Loucy (cell line): ENCODE results near the gene HEXIM1.
A peak's percentile ranks its signal among the peaks of the same experiment; 100 is the strongest.

Experiments
- H2AFZ ChIP-seq: fragments of 200-600 bp; sonication (generic); 2 replicates; pipeline ENCODE4 v1.6.0; 2016; ENCODE audit warnings: antibody characterized with exemption, mild to moderate bottlenecking, low read length, moderate library complexity
- H3F3A ChIP-seq: fragments of 200-600 bp; 2 replicates; pipeline ENCODE4 v1.6.0; 2016; ENCODE audit warnings: antibody characterized with exemption, low read depth, mild to moderate bottlenecking
- H3K27me3 ChIP-seq: fragments of 200-600 bp; sonication (generic); 2 replicates; pipeline ENCODE4 v1.6.1; 2014; ENCODE audit warnings: low read length, mild to moderate bottlenecking; ENCODE audit not compliant: insufficient read depth, poor library complexity, severe bottlenecking
- H3K36me3 ChIP-seq: fragments of 200-600 bp; sonication (generic); 2 replicates; pipeline ENCODE4 v1.6.1; 2016; ENCODE audit warnings: low read length; ENCODE audit not compliant: insufficient read depth
- H3K4me1 ChIP-seq: fragments of 200-600 bp; sonication (generic); 2 replicates; pipeline ENCODE4 v1.5.1; 2014; ENCODE audit warnings: low read length, mild to moderate bottlenecking; ENCODE audit not compliant: insufficient read depth, poor library complexity, severe bottlenecking
- H3K4me2 ChIP-seq: fragments of 200-600 bp; sonication (generic); 2 replicates; pipeline ENCODE4 v1.6.0; 2014; ENCODE audit warnings: antibody characterized with exemption, low read length, low read depth, mild to moderate bottlenecking; ENCODE audit not compliant: poor library complexity, severe bottlenecking
- H3K4me3 ChIP-seq: fragments of 200-600 bp; sonication (generic); 2 replicates; pipeline ENCODE4 v1.5.1; 2014; ENCODE audit warnings: low read length, mild to moderate bottlenecking, mixed read lengths; ENCODE audit not compliant: poor library complexity, severe bottlenecking
- H3K79me2 ChIP-seq: fragments of 200-600 bp; sonication (generic); 2 replicates; pipeline ENCODE4 v1.6.1; 2014; ENCODE audit warnings: low read length; ENCODE audit not compliant: insufficient read depth
- H3K9ac ChIP-seq: fragments of 200-600 bp; sonication (generic); 2 replicates; pipeline ENCODE4 v1.6.0; 2014; ENCODE audit warnings: mild to moderate bottlenecking, low read depth, low read length, moderate library complexity; ENCODE audit not compliant: poor library complexity, severe bottlenecking
- H3K9me2 ChIP-seq: fragments of 200-600 bp; sonication (generic); replicated peaks from 2 replicates; pipeline ENCODE4 v1.6.1; 2016; ENCODE audit warnings: low read depth, low read length, mixed read lengths
- H3K9me3 ChIP-seq: fragments of 200-600 bp; sonication (generic); 2 replicates; pipeline ENCODE4 v1.6.1; 2014; ENCODE audit warnings: mild to moderate bottlenecking, antibody characterized with exemption, low read length, low read depth; ENCODE audit not compliant: insufficient read depth
- H4K20me1 ChIP-seq: fragments of 200-600 bp; sonication (generic); 2 replicates; pipeline ENCODE4 v1.6.0; 2014; ENCODE audit warnings: antibody characterized with exemption, low read length, mild to moderate bottlenecking; ENCODE audit not compliant: insufficient read depth, poor library complexity, severe bottlenecking
- CTCF ChIP-seq: fragments of 200-600 bp; sonication (generic); conservative IDR thresholded peaks from 2 replicates; pipeline ENCODE4 v1.5.1; 2014; ENCODE audit warnings: mild to moderate bottlenecking, antibody characterized with exemption, low read length
- EZH2phosphoT487 ChIP-seq: fragments of 200-600 bp; IDR thresholded peaks from 2 replicates; pipeline ENCODE4 v1.6.1; 2018; ENCODE audit warnings: antibody characterized with exemption, mild to moderate bottlenecking, moderate library complexity, borderline replicate concordance

HEXIM1 gene

DNA sequence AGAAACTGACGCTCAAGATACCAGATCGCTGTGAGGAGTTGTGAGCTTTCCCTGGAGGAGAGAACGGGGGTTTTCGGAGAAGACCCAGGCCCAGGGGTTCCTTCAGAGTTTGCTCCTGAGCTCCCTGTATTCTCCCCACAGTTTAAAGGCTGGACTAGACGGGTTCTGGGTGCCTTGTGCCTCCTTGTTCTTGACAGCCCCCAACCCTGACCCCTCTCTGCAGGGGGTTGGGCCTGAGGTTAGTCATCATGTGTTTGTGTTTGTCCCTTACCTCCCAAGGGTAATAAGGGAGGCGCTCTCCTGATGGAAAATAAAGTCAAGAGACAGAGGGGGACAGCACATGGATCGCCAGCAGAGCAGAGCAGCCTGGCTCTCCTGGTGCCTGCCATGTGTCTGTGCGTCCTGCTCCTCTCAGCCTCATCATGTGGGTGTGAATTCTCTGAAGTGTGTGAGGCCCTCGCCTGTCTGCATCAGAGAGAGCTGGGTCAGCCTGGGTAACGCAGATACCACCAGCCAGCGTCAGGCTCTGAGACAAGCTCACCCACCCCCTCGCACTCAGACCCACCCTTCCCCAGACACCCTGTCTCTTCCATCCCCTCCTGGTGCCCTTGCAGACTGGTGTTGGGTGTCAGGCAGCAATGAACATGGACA lies 22.1 kb downstream of the HEXIM1 start:
- Histone ChIP-seq H3K4me2 (no peak overlapping the region), H4K20me1 (no peaks in the 10 kb centered on the region), H3K9me3 (no peaks in the 10 kb centered on the region), H3K36me3 (no peaks in the 10 kb centered on the region), H3K4me3 (no peak overlapping the region), H3K9me2 (no peaks in the 10 kb centered on the region), H3K4me1 (peaks cover 25% of the 10 kb centered on the region), H2AFZ (no peak overlapping the region), H3K79me2 (no peaks in the 10 kb centered on the region), H3F3A (no peaks in the 10 kb centered on the region), H3K27me3 (no peaks in the 10 kb centered on the region), H3K9ac (no peak overlapping the region)
- TF ChIP-seq EZH2phosphoT487 (no peak), CTCF (no peak)

GRCh38 chr17:45170931-45171337 lies 22.7 kb downstream of the HEXIM1 start:
- Histone ChIP-seq H3K79me2 (no peaks in the 10 kb centered on the region), H3F3A (no peaks in the 10 kb centered on the region), H3K27me3 (no peaks in the 10 kb centered on the region), H3K4me1 (peaks cover 28% of the 10 kb centered on the region), H3K9me3 (no peaks in the 10 kb centered on the region), H4K20me1 (no peaks in the 10 kb centered on the region), H3K36me3 (no peaks in the 10 kb centered on the region), H3K4me3 (no peak overlapping the region), H2AFZ (no peak overlapping the region), H3K9ac (peak overlapping the region; percentile 85), H3K9me2 (no peaks in the 10 kb centered on the region), H3K4me2 (no peak overlapping the region)
- TF ChIP-seq EZH2phosphoT487 (no peak), CTCF (no peak)

GRCh38 chr17:45171338-45172231 lies 23.3 kb downstream of the HEXIM1 start:
- TF ChIP-seq CTCF (no peak), EZH2phosphoT487 (no peak)
- Histone ChIP-seq H3K4me2 (peak overlapping the region; percentile 82), H3K9me2 (no peaks in the 10 kb centered on the region), H3K36me3 (no peaks in the 10 kb centered on the region), H2AFZ (peak overlapping the region; percentile 54; the same call in 1 of the 2 replicates), H4K20me1 (no peaks in the 10 kb centered on the region), H3K9ac (peak overlapping the region; percentile 85), H3K9me3 (no peaks in the 10 kb centered on the region), H3K4me1 (peaks cover 35% of the 10 kb centered on the region), H3K4me3 (peak overlapping the region; percentile 78), H3K79me2 (no peaks in the 10 kb centered on the region), H3F3A (no peaks in the 10 kb centered on the region), H3K27me3 (no peaks in the 10 kb centered on the region)
